ENCODE data around the gene IFIT2. TPM values are rescaled to one million over a fixed set of nuclear protein-coding genes. Genes with fewer than 3 reads are reported as not detected.
"Not testable (repeated sequence)": the region's sequence is repeated elsewhere in the genome, so short reads cannot be mapped to it uniquely, and the experiment has no call there.

Gene IFIT2
- total RNA-seq = 1 to 10 TPM; 2.6 to 6.6 (median 3.5) TPM

- H3K9me3 ChIP-seq = no peaks in the 10 kb centered on the region
- TF ChIP-seq POLR2A (IDR thresholded peaks at IDR 0.05) = no peak
- TF ChIP-seq CTCF (IDR thresholded peaks at IDR 0.05) = no peak
- TF ChIP-seq POLR2AphosphoS5 (IDR thresholded peaks at IDR 0.05) = peak in 2 of 3 donors; percentile 63 to 76
- H3K36me3 ChIP-seq = no peaks in the 10 kb centered on the region
- no peaks in the 10 kb centered on the region for H3K4me1 ChIP-seq
- no peak for DNase-seq (ENCODE audit: low spot score in 2 of 2)
- H3K27ac ChIP-seq = peak within 1 kb of the TSS; percentile 88 to 93
- H3K27me3 ChIP-seq = no peaks in the 10 kb centered on the region
- H3K4me3 ChIP-seq = peak within 1 kb of the TSS; percentile 47 to 71 (median 52)
- intact Hi-C loops (cut with DNase I; ENCODE audit: low total_unique reads) = loop anchor here (5.0 kb wide), 1 partner anchor 470 kb away; no protein-coding TSS in a partner anchor
Observed at GRCh38 chr10:89301721-89302445, at the start of gene IFIT2. TSS of gene IFIT2 (plus strand) at chr10:89302046. CDS start at chr10:89302124, 78 bp downstream.

GRCh38 chr10:89252225-89252585 lies 49.6 kb upstream of the IFIT2 start:
- Histone ChIP-seq H3K27me3 (no peaks in the 10 kb centered on the region), H3K27ac (peak overlapping the region in 1 of 2 donors; percentile 77), H3K4me1 (no peaks in the 10 kb centered on the region), H3K4me3 (peak overlapping the region; percentile 85 to 91 (median 90)), H3K36me3 (no peaks in the 10 kb centered on the region), H3K9me3 (no peaks in the 10 kb centered on the region)
- intact Hi-C loops (cut with DNase I; ENCODE audit: low total_unique reads) = no loop called here
- no peak for DNase-seq (ENCODE audit: low spot score in 2 of 2)
- no peak for TF ChIP-seq CTCF (IDR thresholded peaks at IDR 0.05)
- TF ChIP-seq POLR2AphosphoS5 (IDR thresholded peaks at IDR 0.05) = no peak
- TF ChIP-seq POLR2A (IDR thresholded peaks at IDR 0.05) = no peak

- DNase-seq (ENCODE audit: low spot score in 2 of 2); H3K4me1 ChIP-seq; H3K27ac ChIP-seq; intact Hi-C loops (cut with DNase I; ENCODE audit: low total_unique reads); H3K27me3 ChIP-seq; H3K9me3 ChIP-seq; H3K4me3 ChIP-seq; H3K36me3 ChIP-seq: not testable (repeated sequence)
Observed at GRCh38 chr10:89255091-89255579, 46.7 kb upstream of the IFIT2 start.

- Histone ChIP-seq H3K4me1 (no peaks in the 10 kb centered on the region), H3K4me3 (no peak overlapping the region), H3K27ac (no peak overlapping the region), H3K36me3 (no peaks in the 10 kb centered on the region), H3K9me3 (no peaks in the 10 kb centered on the region), H3K27me3 (no peaks in the 10 kb centered on the region)
- TF ChIP-seq POLR2A (IDR thresholded peaks at IDR 0.05) = no peak
- no peak for TF ChIP-seq CTCF (IDR thresholded peaks at IDR 0.05)
- no peak for TF ChIP-seq POLR2AphosphoS5 (IDR thresholded peaks at IDR 0.05)
- intact Hi-C loops (cut with DNase I; ENCODE audit: low total_unique reads) = no loop called here
- DNase-seq (ENCODE audit: low spot score in 2 of 2) = no peak
Observed at GRCh38 chr10:89255793-89256192, 46.1 kb upstream of the IFIT2 start.

GRCh38 chr10:89256340-89256739 lies 45.5 kb upstream of the IFIT2 start:
- Histone ChIP-seq H3K4me1 (no peaks in the 10 kb centered on the region), H3K9me3 (no peaks in the 10 kb centered on the region), H3K36me3 (no peaks in the 10 kb centered on the region), H3K27ac (no peak overlapping the region), H3K27me3 (no peaks in the 10 kb centered on the region), H3K4me3 (no peak overlapping the region)
- intact Hi-C loops (cut with DNase I; ENCODE audit: low total_unique reads) = no loop called here
- no peak for DNase-seq (ENCODE audit: low spot score in 2 of 2)
- no peak for TF ChIP-seq POLR2AphosphoS5 (IDR thresholded peaks at IDR 0.05)
- TF ChIP-seq CTCF (IDR thresholded peaks at IDR 0.05) = no peak
- no peak for TF ChIP-seq POLR2A (IDR thresholded peaks at IDR 0.05)

Measured in breast epithelium (tissue), 4 donors.